ENCODE measurements around the gene SLCO4A1.

Gene SLCO4A1

DNA sequence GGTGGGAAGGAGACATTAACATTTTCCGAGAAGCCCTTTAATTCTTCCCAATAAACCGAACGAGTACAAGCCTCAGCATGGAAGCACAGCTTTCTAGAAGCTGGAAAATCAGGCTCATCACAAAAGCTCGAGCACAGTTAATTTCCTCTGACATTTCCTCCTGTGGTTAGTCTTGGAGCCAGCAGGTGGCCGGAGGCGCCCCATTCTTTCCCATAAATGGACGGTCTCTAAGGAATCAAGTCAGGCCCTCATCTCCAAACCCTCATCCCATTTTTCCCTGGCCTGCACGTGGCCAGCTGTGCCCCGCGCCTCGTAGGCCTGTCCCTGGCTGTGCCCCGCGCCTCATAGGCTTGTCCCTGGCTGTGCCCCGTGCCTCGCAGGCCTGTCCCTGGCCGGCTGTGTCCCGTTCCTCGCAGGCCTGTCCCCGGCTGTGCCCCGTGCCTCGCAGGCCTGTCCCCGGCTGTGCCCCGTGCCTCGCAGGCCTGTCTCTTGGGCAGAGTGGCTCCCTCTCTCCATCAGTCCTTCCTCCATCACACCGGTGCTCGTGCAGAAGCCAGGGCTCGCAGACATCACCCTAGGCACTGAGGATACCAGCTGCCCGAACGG lies 46.7 kb downstream of the SLCO4A1 start:
- DNase-seq = no peak

- no peak for DNase-seq
Measured at GRCh38 chr20:62689861-62690260, 47.6 kb downstream of the SLCO4A1 start.

DNA sequence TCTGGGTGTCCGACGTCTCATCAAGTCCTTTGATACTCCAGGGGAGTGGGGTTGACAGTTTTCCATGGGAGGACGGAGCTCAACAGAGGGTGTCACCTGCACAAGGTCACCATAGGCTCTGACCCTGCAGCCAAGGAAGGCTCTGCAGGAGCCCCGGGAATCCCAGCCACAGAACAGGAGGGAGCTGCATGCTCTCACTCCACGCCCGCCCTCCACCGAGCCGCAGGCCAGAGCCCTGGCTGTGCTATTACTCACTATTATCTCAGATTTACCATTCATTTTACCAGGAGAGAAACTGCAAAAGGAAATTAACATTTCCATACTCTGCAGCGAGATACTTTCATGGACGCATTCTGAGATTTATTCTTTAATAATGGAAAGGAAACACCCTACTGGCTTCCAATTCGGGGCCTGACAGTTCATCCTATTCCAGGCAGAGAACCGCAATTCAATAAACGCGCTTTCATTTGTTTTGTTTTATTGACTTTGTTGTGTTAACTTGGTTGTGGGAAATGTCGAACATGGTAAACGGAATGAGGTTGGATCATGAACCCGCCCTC lies 48.0 kb downstream of the SLCO4A1 start:
- DNase-seq = no peak

GRCh38 chr20:62691487-62691886 lies 49.2 kb downstream of the SLCO4A1 start:
- no peak for DNase-seq

DNA sequence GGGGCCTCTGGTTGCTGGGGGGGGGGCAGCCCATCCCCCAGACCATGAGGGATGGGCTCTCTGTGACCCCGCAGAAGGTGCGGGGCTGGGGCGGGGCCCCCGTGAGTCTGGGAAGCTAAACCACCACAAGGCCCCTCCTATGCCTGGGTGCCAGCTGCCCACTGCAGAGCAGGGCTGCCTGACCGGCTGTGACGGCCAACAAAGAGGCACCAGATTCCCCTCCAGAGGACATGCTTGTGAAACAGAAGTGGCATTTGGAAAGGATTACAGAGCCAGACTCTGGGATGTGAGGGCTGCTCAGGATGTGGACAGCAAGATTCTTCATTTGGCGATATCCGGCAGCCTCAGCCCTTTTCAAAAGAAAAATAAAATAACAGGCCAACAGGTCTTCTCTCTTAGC lies 49.9 kb downstream of the SLCO4A1 start:
- DNase-seq = no peak

DNA sequence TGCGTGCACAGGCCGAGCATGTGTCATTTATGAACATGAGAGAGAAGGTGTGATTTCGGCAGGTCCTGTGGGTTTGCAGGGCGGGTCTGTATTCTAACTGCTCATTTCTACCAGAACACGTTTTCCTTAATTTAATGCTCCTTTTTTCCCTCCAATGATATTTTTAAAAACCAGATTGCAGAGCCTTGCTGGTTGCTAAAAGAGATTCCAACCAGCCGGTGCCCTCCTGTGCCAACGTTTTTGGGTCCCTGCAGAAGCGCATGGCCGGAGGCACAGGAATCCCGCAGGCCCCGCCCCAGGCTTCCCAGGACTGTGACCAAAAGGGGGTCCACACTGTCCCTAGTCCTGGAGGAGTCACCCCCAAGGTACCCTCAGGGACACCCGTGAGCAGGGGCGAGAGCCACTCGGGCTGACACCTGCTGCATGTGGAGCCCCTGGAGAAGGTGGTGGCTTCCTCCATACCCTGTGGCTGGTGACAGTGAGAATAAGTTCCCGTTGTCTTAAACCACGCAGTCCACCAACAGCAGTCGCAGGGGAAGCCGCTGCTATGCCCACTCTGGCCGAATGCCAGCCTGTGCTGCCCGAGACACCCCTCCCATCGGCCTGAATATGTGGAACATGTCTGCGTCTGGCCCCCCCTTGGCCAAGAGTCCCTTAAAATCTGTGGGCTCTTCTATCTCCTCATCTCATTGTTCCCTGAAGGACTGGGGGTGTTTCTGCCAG lies 50.7 kb downstream of the SLCO4A1 start:
- DNase-seq = no peak

DNA sequence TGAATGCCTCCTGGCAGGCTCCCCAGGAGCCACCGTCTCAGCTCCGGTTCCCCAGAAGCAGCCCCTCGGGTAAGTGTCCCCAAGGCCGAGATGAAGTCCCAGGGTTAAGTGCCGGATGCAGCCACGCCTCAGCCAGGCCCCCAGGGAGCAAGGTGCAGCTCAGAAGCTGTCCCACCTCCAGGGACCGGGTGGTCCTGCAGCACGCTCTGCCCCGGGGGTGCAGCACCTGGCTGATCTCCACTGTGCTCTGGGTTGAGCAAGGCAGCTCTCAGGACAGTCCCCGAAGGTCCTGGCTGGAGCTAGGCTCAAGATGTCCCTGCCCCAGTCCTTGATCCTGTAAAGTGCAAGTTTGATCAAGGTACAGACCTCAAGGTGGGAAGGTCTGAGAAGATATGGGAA lies 51.2 kb downstream of the SLCO4A1 start:
- no peak for DNase-seq

DNA sequence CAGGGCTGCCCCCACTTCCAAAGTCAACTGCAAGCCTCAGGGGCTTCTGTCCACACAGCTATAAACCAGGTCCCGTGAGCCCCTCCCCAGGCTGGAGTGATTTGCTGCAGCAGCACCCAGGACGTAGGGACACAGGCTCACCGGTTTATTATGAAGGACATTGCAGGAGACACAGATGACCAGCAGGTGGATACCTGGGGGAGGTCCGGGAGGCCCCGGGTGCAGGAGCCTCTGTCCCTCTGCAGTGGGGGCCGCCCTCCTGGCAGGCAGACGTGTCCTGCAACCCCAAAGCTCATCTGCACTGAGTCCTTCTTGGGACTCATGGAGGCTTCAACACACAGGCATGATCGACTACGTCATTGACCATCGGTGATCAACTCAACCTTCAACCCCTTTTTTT lies 51.8 kb downstream of the SLCO4A1 start:
- DNase-seq = no peak

- no peak for DNase-seq
Measured at GRCh38 chr20:62694868-62695267, 52.6 kb downstream of the SLCO4A1 start.

DNA sequence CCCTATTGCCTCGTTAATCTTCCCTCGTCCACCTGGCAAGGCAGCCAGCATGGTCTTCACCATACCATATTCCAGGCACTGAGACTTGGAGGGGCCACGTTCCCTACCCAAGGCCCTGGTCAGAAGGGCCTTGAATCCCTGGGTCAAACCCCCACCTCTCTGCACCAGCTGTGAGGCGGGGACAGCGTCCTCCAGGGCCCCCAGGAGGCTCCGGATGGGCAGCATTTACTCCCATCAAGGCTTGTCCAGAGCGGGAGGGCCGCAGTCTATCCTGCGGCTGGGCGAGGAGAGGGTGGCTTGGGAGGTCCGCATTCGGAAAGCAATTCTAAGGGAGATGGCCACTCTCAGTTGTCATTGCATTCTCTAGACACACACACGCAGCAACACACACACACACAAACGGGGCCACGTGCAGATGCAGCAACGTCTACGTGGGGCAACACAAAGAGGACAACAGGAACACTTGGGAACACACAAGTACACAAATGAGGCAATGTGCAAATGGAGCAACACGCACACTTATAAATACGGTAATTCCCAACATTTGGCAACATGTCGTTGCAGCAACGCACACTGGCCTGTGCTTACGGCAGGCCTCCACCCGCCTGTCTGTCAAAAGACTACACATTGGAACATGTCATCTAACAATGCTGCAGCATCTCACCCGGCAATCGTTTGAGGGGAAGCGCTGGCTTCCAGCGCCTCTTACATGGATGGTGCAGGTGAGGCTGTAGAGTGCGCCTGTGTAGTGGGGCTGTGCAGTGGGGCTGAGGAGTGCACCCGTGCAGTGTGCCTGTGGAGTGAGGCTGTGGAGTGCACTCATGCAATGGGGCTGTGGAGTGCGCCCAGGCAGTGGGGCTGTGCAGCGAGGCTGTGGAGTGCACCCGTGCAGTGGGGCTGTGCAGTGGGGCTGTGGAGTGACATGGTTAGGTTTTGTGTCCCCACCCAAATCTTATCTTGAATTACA lies 53.4 kb downstream of the SLCO4A1 start:
- DNase-seq = no peak

DNA sequence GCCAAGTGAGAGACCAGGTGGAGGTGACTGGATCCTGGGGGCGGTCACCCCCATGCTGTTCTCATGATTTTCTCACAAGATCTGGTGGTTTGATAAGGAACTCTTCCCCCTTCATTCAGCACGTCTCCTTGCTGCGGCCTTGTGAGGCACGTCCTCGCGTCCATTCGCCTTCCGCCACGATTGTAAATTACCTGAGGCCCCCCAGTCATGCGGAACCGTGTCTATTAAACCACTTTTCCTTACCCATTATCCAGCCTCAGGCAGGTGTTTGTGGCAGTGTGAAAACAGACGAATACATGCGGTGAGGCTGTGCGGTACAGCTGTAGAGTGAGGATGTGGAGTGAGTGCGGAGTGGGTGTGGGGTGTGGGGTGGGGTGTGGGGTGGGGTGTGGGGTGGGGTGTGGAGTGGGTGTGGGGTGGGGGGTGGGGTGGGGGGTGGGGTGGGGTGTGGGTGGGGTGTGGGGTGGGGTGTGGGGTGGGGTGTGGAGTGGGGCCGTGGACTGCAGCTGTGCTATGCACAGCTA lies 54.2 kb downstream of the SLCO4A1 start:
- no peak for DNase-seq

GRCh38 chr20:62696989-62697388 lies 54.7 kb downstream of the SLCO4A1 start:
- DNase-seq = no peak

DNA sequence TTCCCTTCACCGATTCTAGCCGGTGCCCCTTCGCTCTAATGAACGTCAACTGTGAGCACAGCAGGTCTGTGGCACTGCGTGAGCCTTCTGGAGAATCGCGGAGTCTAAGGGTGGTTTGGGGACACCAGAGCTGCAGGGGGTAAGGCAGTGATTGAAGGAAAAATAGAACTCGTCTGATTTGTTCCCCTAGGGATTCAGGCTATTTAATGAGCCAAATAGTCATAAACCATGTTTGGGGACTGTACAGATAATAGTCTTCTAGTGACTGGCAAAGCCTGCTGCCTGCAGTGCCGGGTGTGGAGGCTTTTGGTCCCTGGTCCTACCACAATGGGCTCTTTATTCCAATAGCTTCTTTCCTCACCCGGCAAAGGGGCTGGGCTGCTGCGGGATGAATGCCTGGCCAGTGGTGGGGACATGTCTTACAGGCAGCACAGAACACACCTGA lies 55.2 kb downstream of the SLCO4A1 start:
- no peak for DNase-seq

- no peak for DNase-seq
Measured at GRCh38 chr20:62698231-62698630, 55.9 kb downstream of the SLCO4A1 start.

DNA sequence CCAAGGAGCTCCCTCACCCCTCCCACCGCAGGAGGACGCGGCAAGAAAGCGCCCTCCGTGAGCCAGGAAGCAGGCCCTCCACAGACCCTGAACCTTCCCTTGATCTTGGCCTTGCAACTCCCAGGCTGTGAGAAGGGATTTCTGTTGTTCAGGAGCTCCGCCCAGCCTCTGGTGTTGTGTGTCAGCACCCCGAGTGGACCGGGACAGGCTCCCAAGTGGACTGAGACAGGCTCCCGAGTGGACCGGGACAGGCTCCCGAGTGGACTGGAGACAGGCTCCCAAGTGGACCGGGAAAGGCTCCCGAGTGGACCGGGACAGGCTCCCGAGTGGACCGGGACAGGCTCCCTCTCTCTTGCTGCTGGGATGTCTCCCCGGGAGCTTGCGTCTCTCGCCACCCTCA lies 57.0 kb downstream of the SLCO4A1 start:
- no peak for DNase-seq

DNA sequence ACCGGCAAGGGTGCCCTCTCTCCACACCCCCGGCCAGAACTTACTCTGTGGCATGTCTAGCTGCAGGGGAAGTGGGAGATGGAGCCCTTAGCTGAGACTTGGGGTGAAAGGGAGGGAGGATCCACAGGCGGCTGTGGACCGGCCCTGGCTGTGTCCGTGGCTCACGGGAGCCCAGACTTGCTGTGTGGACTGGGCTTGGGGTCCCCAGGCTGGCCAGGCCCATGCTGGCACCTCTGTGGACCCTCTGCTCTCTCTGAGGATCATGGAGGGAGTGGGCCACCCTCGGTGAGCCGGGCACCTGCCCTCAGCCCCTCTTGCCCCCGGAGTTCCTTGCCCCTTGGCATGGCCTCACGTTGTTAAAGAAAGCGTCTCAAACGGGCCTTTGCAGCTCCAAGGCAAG lies 57.4 kb downstream of the SLCO4A1 start:
- no peak for DNase-seq

DNA sequence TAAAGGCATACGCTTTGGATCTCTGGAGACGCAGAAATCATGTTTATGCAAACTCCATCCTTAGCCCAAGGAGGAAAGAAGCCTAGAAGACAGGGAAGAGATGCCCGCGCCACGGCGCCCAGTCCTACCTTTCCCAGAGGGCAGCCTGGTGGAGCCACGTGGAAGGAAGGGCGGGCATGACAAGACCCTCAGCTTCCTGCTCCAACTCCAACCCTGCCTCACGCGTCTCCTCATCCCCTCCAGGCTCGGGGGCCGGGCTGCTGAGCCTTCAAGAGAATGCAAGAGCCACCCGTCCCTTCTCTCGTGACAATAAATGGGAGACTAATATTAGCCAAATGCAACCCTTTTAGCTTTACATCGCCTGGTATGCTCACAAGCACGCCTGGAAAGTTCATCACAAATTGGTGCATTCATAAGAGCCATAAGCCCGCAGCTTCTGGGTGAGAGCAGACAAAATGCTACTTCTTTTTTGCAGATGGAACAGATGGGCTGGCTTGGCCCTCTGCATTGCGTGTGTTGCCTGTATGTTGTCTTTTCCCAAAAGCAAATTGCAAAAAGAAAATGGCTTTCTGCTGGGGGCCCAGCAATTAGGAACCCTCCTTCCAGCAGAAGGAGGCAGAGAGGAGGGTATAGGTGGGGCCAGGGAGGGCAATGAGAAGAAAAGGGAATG lies 58.1 kb downstream of the SLCO4A1 start:
- no peak for DNase-seq

DNA sequence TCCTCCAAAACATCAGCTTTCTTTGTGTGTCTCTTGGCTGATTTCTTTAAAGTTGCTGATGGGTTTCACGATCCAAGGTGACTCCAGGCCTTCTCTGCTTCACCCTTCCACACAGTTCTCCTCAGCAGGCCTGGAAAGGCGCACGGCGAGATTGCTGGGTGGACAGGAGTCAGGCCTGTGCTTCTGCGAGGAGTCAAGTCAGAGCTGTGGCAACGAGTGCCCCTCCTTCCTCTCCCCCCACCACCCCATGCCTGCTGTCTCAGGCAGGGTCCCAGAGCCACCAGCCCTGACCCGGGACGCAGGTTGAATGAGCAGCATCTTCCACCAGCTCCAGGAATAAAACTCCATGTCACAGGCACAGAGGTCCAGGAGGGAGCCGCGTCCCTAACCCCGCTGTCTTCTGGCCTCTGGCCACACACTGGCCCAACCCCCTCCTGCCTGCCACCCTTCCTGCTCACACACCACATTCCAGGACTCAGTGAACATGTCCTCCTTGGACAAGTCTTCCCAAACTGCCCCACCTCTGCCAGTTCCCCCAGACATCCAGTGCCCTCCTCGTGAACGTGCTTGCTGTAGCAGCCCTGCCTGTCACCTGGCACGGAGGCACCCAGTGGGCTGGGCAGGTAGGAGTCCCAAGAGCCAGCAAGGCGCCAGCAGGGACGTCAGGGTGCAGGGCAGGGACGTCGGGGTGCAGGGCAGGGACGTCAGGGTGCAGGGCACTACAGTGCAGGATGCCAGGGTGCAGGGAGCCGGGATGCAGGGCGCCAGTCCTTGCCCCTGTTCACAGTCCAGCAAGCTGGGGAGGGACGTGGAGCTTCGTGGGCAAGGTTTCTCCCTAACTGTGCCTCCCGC lies 59.1 kb downstream of the SLCO4A1 start:
- no peak for DNase-seq

- DNase-seq = no peak
Measured at GRCh38 chr20:62702013-62702300, 59.7 kb downstream of the SLCO4A1 start.

DNA sequence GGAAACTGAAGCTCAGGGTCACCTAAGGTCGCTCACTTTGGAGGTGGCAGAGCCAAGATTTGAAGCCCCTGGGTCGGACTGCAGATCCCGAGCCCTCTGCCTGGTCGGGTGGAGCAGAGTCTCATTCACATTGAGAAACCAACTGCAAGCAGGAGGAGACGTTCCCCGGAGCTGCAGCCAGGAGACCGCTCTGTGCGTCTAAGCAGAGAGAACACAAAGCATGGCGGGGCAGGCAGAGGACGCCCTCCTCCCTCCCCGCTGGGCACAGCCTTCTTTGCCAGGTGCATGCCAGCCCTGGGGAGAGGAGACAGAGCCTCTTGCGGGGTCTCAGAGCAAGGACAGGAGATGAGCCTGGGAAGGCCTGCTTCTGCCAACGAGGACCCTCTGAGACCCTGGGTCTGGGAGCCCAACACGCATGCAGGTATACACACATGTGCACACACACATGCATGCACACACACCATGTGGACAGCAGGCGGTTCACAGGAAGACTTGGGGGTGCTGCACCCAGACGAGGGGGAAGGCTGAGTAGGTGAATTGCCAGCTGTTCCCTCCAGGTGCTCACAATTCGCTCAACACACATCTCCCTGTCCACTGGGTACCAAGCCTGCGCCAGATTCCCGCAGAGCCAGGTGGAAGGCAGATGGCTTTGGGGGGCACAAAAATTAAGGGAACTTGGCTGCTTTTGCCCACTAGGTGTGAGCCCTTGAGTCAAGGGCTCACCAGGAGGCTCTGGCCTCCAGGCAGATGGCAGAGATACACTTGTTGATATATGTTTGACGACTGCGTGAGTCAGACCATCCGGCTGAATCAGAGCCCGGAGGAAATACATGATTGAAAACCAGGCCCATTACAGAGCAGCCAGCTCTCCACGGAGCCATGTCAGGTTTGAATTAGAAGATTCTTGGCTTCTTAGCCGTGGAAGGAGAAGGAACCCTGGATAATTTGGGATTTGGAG lies 60.9 kb downstream of the SLCO4A1 start:
- DNase-seq = no peak

GRCh38 chr20:62703853-62704228 lies 61.5 kb downstream of the SLCO4A1 start:
- DNase-seq = no peak

Data from CD4-positive, alpha-beta T cell treated with Interferon gamma for 1 hour (primary cell).